ENCODE data around the gene DDX23. TPM values are rescaled to one million over a fixed set of nuclear protein-coding genes. Genes with fewer than 3 reads are reported as not detected.

DDX23 gene
- polyA plus RNA-seq, 1 donor from 2014 or later, result 96.5 TPM

GRCh38 chr12:48863291-48863690 lies 11.3 kb upstream of the DDX23 start:
- Histone ChIP-seq H2AFZ (ENCODE audit: low read depth, low read length) (no peak overlapping the region), H3K4me3 (ENCODE audit: low read length) (peak overlapping the region; percentile 13), H3K9me3 (ENCODE audit: low read length) (no peaks in the 10 kb centered on the region), H3F3A (ENCODE audit: insufficient read depth, low read length, poor library complexity, severe bottlenecking) (no peaks in the 10 kb centered on the region), H3K79me2 (replicated peaks; ENCODE audit: insufficient read depth, low read length) (no peaks in the 10 kb centered on the region), H3K27ac (ENCODE audit: low read length) (no peak overlapping the region), H3K27me3 (ENCODE audit: insufficient read depth, low read depth, low read length) (peaks cover 13% of the 10 kb centered on the region), H4K20me1 (ENCODE audit: insufficient read depth) (no peaks in the 10 kb centered on the region), H3K4me2 (ENCODE audit: low read length) (no peak overlapping the region), H3K36me3 (ENCODE audit: insufficient read depth, low read length) (no peaks in the 10 kb centered on the region), H3K9ac (ENCODE audit: low read length) (no peak overlapping the region), H3K9me2 (ENCODE audit: insufficient read depth, low read length) (no peaks in the 10 kb centered on the region)
- TF ChIP-seq TAF1 (IDR thresholded peaks at IDR 0.05; ENCODE audit: low read depth) (no peak), REST (IDR thresholded peaks at IDR 0.05; ENCODE audit: borderline replicate concordance) (no peak), RAD21 (conservative IDR thresholded peaks at IDR 0.05) (no peak), EP300 (conservative IDR thresholded peaks at IDR 0.05; ENCODE audit: poor library complexity, severe bottlenecking) (no peak), MXI1 (conservative IDR thresholded peaks at IDR 0.05; ENCODE audit: poor library complexity, severe bottlenecking) (no peak), CTCF (IDR thresholded peaks at IDR 0.05; ENCODE audit: poor library complexity, severe bottlenecking) (no peak), SMC3 (conservative IDR thresholded peaks at IDR 0.05; ENCODE audit: poor library complexity) (no peak)

GRCh38 chr12:48862760-48863159 lies 10.8 kb upstream of the DDX23 start:
- H4K20me1 ChIP-seq (ENCODE audit: insufficient read depth), result no peaks in the 10 kb centered on the region
- H3K27ac ChIP-seq (ENCODE audit: low read length), result no peak overlapping the region
- no peaks in the 10 kb centered on the region for H3K9me3 ChIP-seq (ENCODE audit: low read length)
- no peaks in the 10 kb centered on the region for H3K9me2 ChIP-seq (ENCODE audit: insufficient read depth, low read length)
- H3K4me3 ChIP-seq (ENCODE audit: low read length), result peak overlapping the region; percentile 13
- no peak overlapping the region for H2AFZ ChIP-seq (ENCODE audit: low read depth, low read length)
- no peaks in the 10 kb centered on the region for H3K36me3 ChIP-seq (ENCODE audit: insufficient read depth, low read length)
- no peaks in the 10 kb centered on the region for H3K79me2 ChIP-seq (replicated peaks; ENCODE audit: insufficient read depth, low read length)
- no peak for TF ChIP-seq MXI1 (conservative IDR thresholded peaks at IDR 0.05; ENCODE audit: poor library complexity, severe bottlenecking)
- no peak for TF ChIP-seq REST (IDR thresholded peaks at IDR 0.05; ENCODE audit: borderline replicate concordance)
- no peak for TF ChIP-seq TAF1 (IDR thresholded peaks at IDR 0.05; ENCODE audit: low read depth)
- no peak for TF ChIP-seq EP300 (conservative IDR thresholded peaks at IDR 0.05; ENCODE audit: poor library complexity, severe bottlenecking)
- no peak for TF ChIP-seq CTCF (IDR thresholded peaks at IDR 0.05; ENCODE audit: poor library complexity, severe bottlenecking)
- no peak for TF ChIP-seq EZH2 (IDR thresholded peaks at IDR 0.05; ENCODE audit: borderline replicate concordance, insufficient read depth, low read length, poor library complexity, severe bottlenecking)
- TF ChIP-seq RAD21 (conservative IDR thresholded peaks at IDR 0.05), result no peak
- no peak for TF ChIP-seq POLR2AphosphoS5 (IDR thresholded peaks at IDR 0.05)
- peaks cover 13% of the 10 kb centered on the region for H3K27me3 ChIP-seq (ENCODE audit: insufficient read depth, low read depth, low read length)
- no peak overlapping the region for H3K4me2 ChIP-seq (ENCODE audit: low read length)
- H3K9ac ChIP-seq (ENCODE audit: low read length), result no peak overlapping the region
- H3F3A ChIP-seq (ENCODE audit: insufficient read depth, low read length, poor library complexity, severe bottlenecking), result no peaks in the 10 kb centered on the region
